Common myeloid progenitor, CD34-positive (primary cell): ENCODE results near the gene CASP4.
"Not testable (repeated sequence)": the region's sequence is repeated elsewhere in the genome, so short reads cannot be mapped to it uniquely, and the experiment has no call there.

ENCODE experiments used
- CTCF ChIA-PET: fragments of 350-600 bp; sonication (Branson Sonifier 250); formaldehyde crosslinking; loops from one replicate; lab custom pipeline; 2021; ENCODE audit warnings: antibody characterized with exemption; lab: Charles Lee
- POLR2A ChIA-PET: fragments of 350-600 bp; sonication (Branson Sonifier 250); formaldehyde crosslinking; loops from one replicate; lab custom pipeline; 2021; ENCODE audit warnings: antibody characterized with exemption; lab: Charles Lee
- DNase-seq, 3 donors: peaks; one replicate each; pipeline versions ENCODE4 v3.0.0 to v3.0.0-alpha.2; 2013
- H3K27ac ChIP-seq, 2 experiments: 1 replicate in 1 of 2; 2 replicates in 1 of 2; pipeline ENCODE4 v1.7.0; 2013; ENCODE audit warnings: inconsistent platforms in 2 of 2, low read length in 2 of 2, mild to moderate bottlenecking in 2 of 2, low read depth in 1 of 2, moderate library complexity in 1 of 2; ENCODE audit not compliant: severe bottlenecking in 2 of 2, insufficient read depth in 1 of 2, poor library complexity in 1 of 2
- H3K27me3 ChIP-seq, 5 experiments: replicated peaks in 2 of 5; 1 replicate in 3 of 5; 2 replicates in 2 of 5; pipeline versions ENCODE4 v1.6.1 to v1.7.0; 2013; ENCODE audit warnings: low read length in 4 of 5, mild to moderate bottlenecking in 2 of 5, moderate library complexity in 2 of 5, inconsistent platforms in 1 of 5; ENCODE audit not compliant: insufficient read depth in 5 of 5, control insufficient read depth in 4 of 5
- H3K36me3 ChIP-seq, 4 experiments: 1 replicate in 2 of 4; 2 replicates in 2 of 4; pipeline versions ENCODE4 v1.6.1 to v1.7.0; 2013; ENCODE audit warnings: low read length in 3 of 4, control low read depth in 1 of 4, mild to moderate bottlenecking in 1 of 4; ENCODE audit not compliant: control insufficient read depth in 4 of 4, insufficient read depth in 4 of 4
- H3K4me1 ChIP-seq, 4 experiments: 1 replicate in 3 of 4; 2 replicates in 1 of 4; pipeline versions ENCODE4 v1.6.1 to v1.7.1; 2013; ENCODE audit warnings: low read length in 3 of 4, mild to moderate bottlenecking in 3 of 4, control low read depth in 1 of 4, inconsistent platforms in 1 of 4, moderate library complexity in 1 of 4; ENCODE audit not compliant: control insufficient read depth in 4 of 4, insufficient read depth in 4 of 4; ENCODE audit errors: control extremely low read depth in 1 of 4
- H3K4me3 ChIP-seq, 7 experiments: 1 replicate in 4 of 7; 2 replicates in 3 of 7; pipeline versions ENCODE4 v1.5.1 to v1.7.0; 2013; ENCODE audit warnings: mild to moderate bottlenecking in 7 of 7, low read length in 6 of 7, moderate library complexity in 6 of 7, inconsistent platforms in 2 of 7, low read depth in 2 of 7, control low read depth in 1 of 7; ENCODE audit not compliant: insufficient read depth in 4 of 7, control insufficient read depth in 1 of 7; ENCODE audit errors: extremely low read depth in 1 of 7
- H3K9me3 ChIP-seq, 5 experiments: 1 replicate in 4 of 5; 2 replicates in 1 of 5; pipeline versions ENCODE4 v1.6.1 to v1.7.1; 2013; ENCODE audit warnings: low read length in 4 of 5, mild to moderate bottlenecking in 2 of 5, inconsistent platforms in 1 of 5, low read depth in 1 of 5, moderate library complexity in 1 of 5; ENCODE audit not compliant: control insufficient read depth in 4 of 5, insufficient read depth in 2 of 5; ENCODE audit errors: control extremely low read depth in 1 of 5
- WGBS: methylation state at CpG from one replicate; pipeline ENCODE4 v1.1.5; 2013; ENCODE audit not compliant: insufficient coverage; 5-methylcytosine and 5-hydroxymethylcytosine counted together

The CASP4 gene

DNA sequence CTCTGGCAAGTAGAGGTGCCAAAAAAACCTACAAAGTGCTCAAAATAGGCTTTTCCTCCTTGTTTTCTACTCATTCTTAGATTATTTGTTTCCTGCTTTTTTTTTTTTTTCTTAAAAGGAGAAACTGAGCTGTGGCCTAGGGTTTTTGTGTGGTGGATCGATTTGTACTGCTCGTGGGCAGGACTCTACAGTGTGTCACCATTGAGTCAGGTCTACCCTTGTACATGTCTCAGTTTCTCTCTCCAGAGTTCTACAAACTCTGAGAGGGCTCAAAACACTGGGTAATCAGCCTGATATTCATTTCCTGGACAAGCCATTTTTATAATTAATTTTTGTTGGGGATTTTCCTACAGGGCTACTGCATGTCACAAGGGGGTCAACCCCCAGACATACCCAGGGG, 5.2 kb upstream of the CASP4 start:
- ChIA-PET CTCF (no interaction called here), POLR2A (no interaction called here)
- no peaks in the 10 kb centered on the region for H3K36me3 ChIP-seq
- peaks cover 0 to 12% (median 5%) of the 10 kb centered on the region in 5 experiments for H3K9me3 ChIP-seq
- WGBS, result no CpG with 5 or more reads among the region's 2 CpGs
- H3K27ac ChIP-seq, result no peak overlapping the region
- no peak overlapping the region for H3K4me3 ChIP-seq
- H3K4me1 ChIP-seq, result peaks cover 0 to 8% (median 2%) of the 10 kb centered on the region in 4 experiments
- no peaks in the 10 kb centered on the region for H3K27me3 ChIP-seq
- DNase-seq, result no peak

DNA sequence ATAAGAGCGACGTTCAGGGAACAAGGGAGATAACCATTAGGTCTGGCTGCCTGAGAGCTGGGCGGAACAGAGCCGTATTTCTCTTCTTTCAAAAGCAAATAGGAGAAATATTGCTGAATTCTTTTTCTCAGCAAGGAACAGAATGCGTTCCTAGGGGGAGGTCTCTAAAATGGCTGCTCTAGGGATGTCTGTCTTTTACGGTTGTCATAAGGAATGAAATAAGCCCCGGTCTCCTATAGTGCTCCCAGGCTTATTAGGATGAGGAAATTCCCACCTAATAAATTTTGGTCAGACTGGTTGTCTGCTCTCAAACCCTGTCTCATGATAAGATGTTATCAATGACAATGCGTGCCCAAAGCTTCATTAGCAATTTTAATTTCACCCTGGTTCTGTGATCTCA, 4.5 kb upstream of the CASP4 start:
- H3K27me3 ChIP-seq, H3K36me3 ChIP-seq, POLR2A ChIA-PET, H3K27ac ChIP-seq, H3K4me3 ChIP-seq, CTCF ChIA-PET: not testable (repeated sequence)
- DNase-seq, result peak in 2 of 3 donors; percentile 50 to 54
- peaks cover 0 to 12% (median 5%) of the 10 kb centered on the region in 5 experiments for H3K9me3 ChIP-seq
- peaks cover 0 to 12% (median 5%) of the 10 kb centered on the region in 4 experiments for H3K4me1 ChIP-seq
- 100% methylated on average over 6 of the region's 8 CpGs for WGBS

DNA sequence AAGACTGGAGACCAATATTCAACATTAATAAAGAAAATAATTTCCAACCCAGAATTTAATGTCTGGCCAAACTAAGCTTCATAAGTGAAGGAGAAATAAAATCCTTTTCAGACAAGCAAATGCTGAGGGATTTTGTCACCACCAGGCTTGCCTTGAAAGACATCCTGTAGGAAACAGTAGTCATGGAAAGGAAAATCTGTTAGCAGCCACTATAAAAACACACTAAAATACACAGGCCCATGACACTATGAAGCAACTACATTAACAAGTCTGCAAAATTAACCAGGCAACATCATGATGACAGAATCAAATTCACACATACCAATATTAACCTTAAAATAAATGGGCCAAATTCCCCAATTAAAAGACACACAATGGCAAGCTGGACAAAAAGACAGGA, 2.4 kb upstream of the CASP4 start:
- peaks cover 0 to 14% (median 5%) of the 10 kb centered on the region in 5 experiments for H3K9me3 ChIP-seq
- H3K4me3 ChIP-seq, result no peak overlapping the region
- peaks cover 0 to 1% (median 0%) of the 10 kb centered on the region in 4 experiments for H3K36me3 ChIP-seq
- peaks cover 10 to 32% (median 18%) of the 10 kb centered on the region in 4 experiments for H3K4me1 ChIP-seq
- ChIA-PET CTCF (interaction anchor here (1.2 kb wide), 1 partner anchor 60 kb away, joined by 3 read pairs; no protein-coding TSS in a partner anchor), POLR2A (interaction anchor here (0.6 kb wide), 1 partner anchor 27 kb away, joined by 3 read pairs; no protein-coding TSS in a partner anchor)
- no peak overlapping the region for H3K27ac ChIP-seq
- no peaks in the 10 kb centered on the region for H3K27me3 ChIP-seq
- DNase-seq, result no peak

DNA sequence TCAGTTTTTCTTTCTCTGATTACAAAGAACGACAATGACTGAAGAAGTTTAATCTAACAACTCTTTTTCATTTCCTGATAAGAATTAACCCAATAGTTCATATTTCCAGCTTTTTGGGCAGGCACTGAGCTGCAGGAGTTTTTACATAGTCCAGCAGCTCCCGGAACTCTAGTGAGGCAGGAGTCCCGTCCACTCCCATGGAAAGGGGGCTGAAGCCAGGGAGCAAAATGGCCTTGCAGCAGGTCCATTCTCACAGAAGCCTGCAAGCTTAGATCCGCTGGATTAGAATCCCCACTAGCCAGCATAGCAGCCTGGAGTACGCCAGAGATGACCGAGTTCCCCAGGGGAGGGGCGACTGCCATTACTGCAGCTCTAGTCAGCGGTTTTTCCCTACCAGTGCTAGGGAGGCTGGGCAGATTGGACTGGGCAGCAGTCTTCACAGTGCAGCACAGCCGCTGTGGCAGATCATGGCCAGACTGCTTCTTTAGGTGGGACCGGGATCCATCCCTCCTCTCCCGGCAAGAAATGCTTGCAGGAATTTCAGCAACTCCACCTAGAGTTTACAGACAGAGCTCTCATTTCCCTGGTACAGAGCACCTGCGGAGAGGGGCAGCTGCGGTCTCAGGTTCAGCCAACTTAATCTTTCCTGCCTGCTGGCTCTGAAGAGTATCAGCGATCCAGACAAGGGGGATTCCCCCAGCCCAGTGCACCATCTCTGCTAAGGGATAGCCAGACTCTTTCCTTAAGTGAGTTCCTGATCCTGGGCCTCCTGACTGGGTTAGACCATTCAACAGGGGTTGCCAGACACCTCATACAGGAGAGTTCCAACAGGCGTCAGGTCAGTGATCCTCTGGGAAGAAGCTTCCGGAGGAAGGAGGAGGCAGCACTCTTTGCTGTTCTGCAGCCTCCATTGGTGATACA, 742 bp upstream of the CASP4 start:
- WGBS, result 87% methylated on average over 13 of the region's 16 CpGs
- H3K4me3 ChIP-seq, result peak overlapping the region in 5 of 7 experiments; percentile 69 to 96 (median 89)
- peak overlapping the region; percentile 92 to 93 for H3K27ac ChIP-seq
- ChIA-PET POLR2A (no interaction called here), CTCF (interaction anchor here (1.1 to 1.4 kb wide), 2 partner anchors 14 to 22 kb away, joined by 3 to 6 read pairs; no protein-coding TSS in a partner anchor)
- peaks cover 10 to 36% (median 20%) of the 10 kb centered on the region in 4 experiments for H3K4me1 ChIP-seq
- peak in 2 of 3 donors; percentile 46 to 50 for DNase-seq
- peaks cover 0 to 14% (median 4%) of the 10 kb centered on the region in 5 experiments for H3K9me3 ChIP-seq
- H3K36me3 ChIP-seq, result peaks cover 2 to 5% (median 4%) of the 10 kb centered on the region in 4 experiments
- H3K27me3 ChIP-seq, result no peaks in the 10 kb centered on the region

DNA sequence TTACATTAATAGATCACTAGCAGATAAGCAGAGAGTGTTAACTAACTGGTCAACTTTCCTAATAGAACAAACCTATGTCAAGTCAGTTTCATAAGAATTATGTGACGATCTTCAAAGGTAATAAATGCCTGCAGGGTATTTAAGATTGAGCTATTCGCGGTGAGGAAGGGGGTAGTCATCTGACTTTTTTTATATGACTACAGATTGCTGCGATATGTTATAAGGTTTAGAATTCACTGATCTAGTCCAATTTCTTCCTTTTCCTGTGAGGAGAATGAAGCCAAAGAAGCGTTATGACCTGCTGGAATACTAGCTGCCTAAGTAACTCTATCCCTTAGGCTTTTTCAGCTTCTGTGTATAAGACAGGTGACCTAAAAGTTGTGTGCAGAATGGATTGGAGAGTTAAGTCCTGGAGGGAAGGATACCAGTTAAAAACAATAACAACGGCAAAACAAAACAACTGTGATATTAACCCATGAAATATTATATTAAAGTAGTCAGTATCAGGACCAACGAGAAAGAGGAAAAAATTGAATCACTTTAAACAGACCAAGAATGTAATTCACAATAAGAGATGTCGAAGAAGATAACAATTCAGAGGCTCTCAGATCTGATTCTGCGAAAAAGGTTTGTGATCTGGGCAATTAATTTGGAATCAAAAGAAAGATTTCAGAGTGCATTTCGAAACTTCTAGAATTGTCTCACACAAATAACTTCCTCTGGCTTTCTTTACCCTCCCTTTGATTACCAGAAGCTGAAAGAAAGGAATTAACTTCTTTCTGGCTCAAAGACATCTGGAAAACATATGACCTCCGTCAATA, 630 bp downstream of the CASP4 start:
- Histone ChIP-seq H3K9me3 (peaks cover 2 to 22% (median 5%) of the 10 kb centered on the region in 5 experiments), H3K4me1 (peaks cover 10 to 36% (median 20%) of the 10 kb centered on the region in 4 experiments), H3K36me3 (peaks cover 2 to 18% (median 10%) of the 10 kb centered on the region in 4 experiments), H3K4me3 (peak overlapping the region in 6 of 7 experiments; percentile 69 to 96 (median 82)), H3K27me3 (no peaks in the 10 kb centered on the region), H3K27ac (peak overlapping the region; percentile 92 to 93)
- ChIA-PET CTCF (interaction anchor here (1.0 to 1.4 kb wide), 4 partner anchors 19 to 33 kb away, joined by 3 to 6 read pairs (median 3); no protein-coding TSS in a partner anchor), POLR2A (interaction anchor here (0.6 kb wide), 1 partner anchor 27 kb away, joined by 3 read pairs; no protein-coding TSS in a partner anchor)
- 0% methylated on average over 1 of the region's 11 CpGs for whole genome bisulfite sequencing
- peak in 1 of 3 donors; percentile 40 for DNase-seq

DNA sequence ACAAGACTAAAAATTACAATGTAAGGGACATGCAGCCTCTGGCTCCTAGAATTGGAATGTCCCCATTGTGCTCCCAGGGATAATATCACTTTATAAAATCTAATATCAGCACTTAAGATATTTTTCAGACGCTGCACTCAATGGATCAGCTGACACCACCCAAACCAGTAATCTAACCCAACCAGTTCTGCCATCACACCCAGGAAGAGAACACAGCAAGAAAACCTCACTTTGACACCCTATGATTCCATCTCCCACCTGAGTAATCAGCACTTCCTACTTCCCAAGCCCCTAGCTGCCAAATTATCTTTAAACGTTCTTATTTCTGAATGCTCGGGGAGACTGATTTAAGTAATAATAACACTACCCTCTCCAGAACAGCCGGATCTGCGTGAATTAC, 2.6 kb downstream of the CASP4 start:
- 94% methylated on average over 5 of the region's 5 CpGs for WGBS
- POLR2A ChIA-PET, result no interaction called here
- H3K27ac ChIP-seq, result no peak overlapping the region
- H3K9me3 ChIP-seq, result peaks cover 2 to 33% (median 5%) of the 10 kb centered on the region in 5 experiments
- H3K27me3 ChIP-seq, result no peaks in the 10 kb centered on the region
- peak overlapping the region in 1 of 7 experiments; percentile 1 for H3K4me3 ChIP-seq
- no peak for DNase-seq
- CTCF ChIA-PET, result interaction anchor here (1.1 kb wide), 1 partner anchor 9 kb away, joined by 3 read pairs; no protein-coding TSS in a partner anchor
- peaks cover 10 to 36% (median 20%) of the 10 kb centered on the region in 4 experiments for H3K4me1 ChIP-seq
- H3K36me3 ChIP-seq, result peaks cover 9 to 37% (median 25%) of the 10 kb centered on the region in 4 experiments
